SIG-M5 treated with dmso at 0.1 percent for 504 hours (cell line): ENCODE data around the gene TNFRSF14.

ENCODE experiments used
- DNase-seq: peaks from one replicate; lab custom pipeline; 2025; ENCODE audit not compliant: unreplicated experiment; lab: John Stamatoyannopoulos, UW

TNFRSF14 gene

DNA sequence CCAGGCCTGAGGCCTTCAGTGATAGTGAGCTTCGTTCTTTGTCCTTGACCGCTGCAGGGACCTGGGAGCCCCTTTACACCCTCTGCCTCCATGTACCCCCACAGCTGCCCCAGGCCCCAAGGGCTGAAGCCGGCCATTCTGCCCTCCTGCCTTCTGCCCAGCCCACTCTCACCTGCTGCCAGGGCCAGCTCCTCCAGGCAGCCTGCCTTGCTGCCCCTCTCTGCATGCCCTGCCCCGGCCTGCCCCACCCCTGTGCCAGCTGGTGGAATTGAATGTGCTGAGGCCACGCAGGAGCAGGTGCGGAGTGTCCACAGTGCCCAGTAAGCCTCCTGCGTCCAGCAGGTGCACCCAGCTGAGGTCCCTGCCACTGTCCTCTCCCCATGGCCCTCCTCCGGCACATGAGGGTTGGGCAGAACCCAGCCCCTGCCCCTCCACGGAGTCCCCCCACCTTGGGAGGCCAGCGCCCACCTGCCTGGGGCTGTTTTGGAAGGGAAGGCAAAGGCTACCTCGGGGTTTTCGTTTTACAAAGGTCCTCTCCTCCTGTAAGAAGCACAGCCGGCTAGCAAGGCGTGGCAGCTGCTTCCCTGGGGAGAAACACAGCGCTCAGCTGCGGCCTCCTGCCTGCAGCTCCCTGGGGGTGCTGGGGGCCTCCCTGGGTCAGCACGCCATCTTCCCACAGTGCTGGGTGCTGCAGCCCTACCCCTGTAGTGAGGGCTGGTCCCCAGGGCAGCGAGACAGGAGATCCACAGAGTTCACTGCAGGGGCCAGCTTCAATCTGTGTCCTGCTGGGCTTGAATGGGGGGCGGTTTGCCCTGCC lies 55.7 kb downstream of the TNFRSF14 start:
- DNase-seq, result no peak

DNA sequence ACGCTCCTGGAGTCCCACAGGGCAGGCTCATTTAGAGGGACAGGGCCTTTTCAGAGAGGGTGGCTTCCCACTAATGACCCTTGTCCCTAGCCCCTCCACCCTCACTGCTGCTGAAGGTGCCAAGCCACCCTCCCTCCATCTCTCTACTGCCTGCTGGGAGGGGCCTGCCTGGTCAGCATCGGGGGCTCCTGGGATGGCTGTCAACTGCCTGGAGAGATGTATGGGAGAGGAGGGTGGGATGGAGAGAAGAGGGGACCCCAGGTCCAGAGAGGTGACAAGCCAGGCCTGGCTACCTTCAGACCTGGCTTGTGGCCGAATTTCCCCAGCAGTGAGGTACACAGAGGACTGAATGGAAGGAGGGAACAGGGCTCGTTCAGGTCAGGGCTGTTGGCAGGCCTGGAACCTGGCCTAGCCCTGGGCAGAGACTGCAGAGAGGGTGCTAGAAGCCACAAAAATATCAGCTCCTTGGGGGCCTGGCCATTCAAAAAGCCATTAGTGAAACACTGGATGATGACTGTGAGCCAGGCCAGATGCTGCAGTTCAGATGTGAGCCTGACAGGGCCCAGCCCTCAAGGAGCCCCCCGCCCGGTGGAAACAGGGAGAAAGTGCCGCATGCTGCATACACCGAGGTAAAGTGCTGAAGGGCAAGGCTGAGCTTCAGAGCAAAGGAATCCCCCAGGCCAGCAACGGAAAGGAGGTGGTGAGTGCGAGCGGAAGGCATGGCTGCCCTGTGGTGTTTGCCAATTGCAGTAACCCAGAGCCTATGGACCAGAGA lies 56.6 kb downstream of the TNFRSF14 start:
- DNase-seq, result no peak
